IPS-NIHi7 (cell line): ENCODE results near the gene DCLK1.
"Not testable (repeated sequence)": the region's sequence is repeated elsewhere in the genome, so short reads cannot be mapped to it uniquely, and the experiment has no call there.

ENCODE experiments used
- DNase-seq: peaks from one replicate; pipeline ENCODE4 v3.0.0; 2012; ENCODE audit warnings: mixed read lengths; ENCODE audit errors: extremely low spot score

Gene DCLK1

GRCh38 chr13:36130552-36131221 lies 495 bp downstream of the DCLK1 start:
- DNase-seq: peak; percentile 44

- DNase-seq: no peak
Measured at GRCh38 chr13:36130193-36130551, 1.0 kb downstream of the DCLK1 start.

- DNase-seq: no peak
Measured at GRCh38 chr13:36129539-36129938, 1.6 kb downstream of the DCLK1 start.

GRCh38 chr13:36126491-36126890 lies 4.7 kb downstream of the DCLK1 start:
- DNase-seq: no peak

DNA sequence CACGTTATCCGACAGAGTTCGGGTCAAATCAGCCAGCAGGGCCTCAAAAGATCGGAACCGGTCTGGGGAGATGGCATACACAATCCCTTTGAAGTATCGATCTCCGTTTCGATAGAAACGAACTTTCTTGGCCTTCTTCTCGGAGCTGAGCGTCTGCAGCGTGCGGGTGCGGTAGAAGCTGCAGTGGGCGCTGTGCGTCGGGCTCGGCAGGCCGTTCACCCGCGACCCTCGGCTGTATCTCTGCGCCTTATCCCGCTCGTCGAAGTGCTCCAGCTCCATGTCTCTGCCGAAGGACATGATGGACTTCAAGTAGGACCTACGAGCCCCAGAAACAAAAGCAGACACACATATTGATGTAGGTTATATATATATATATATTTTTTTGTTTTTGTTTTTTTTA lies 5.3 kb downstream of the DCLK1 start:
- DNase-seq: no peak

GRCh38 chr13:36124236-36124822 lies 6.9 kb downstream of the DCLK1 start:
- no peak for DNase-seq

- no peak for DNase-seq
Measured at GRCh38 chr13:36115306-36115705, 15.9 kb downstream of the DCLK1 start.

- DNase-seq: no peak
Measured at GRCh38 chr13:36114233-36114632, 16.9 kb downstream of the DCLK1 start.

- DNase-seq: no peak
Measured at GRCh38 chr13:36108954-36109353, 22.2 kb downstream of the DCLK1 start.

GRCh38 chr13:36108342-36108741 lies 22.8 kb downstream of the DCLK1 start:
- no peak for DNase-seq

- no peak for DNase-seq
Measured at GRCh38 chr13:36107521-36107920, 23.7 kb downstream of the DCLK1 start.

DNA sequence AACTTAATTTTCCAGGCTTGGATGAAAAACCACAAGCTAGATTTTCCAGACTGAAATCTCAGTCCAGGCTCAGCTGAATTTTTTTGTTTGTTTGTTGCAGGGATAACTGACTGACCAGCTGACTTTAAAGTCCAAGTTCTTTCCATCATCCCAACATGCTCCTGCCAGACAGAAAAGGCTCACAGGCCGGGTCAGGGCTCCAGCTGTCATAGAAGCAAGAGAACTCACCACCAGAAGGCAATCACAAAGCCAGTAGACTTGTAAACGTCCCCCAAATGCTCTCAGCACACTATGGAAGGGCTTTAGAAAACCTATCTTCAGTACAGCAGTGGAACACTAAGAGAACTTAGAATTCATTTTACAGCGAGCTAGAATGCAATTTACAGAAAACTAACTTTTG lies 25.5 kb downstream of the DCLK1 start:
- no peak for DNase-seq

DNA sequence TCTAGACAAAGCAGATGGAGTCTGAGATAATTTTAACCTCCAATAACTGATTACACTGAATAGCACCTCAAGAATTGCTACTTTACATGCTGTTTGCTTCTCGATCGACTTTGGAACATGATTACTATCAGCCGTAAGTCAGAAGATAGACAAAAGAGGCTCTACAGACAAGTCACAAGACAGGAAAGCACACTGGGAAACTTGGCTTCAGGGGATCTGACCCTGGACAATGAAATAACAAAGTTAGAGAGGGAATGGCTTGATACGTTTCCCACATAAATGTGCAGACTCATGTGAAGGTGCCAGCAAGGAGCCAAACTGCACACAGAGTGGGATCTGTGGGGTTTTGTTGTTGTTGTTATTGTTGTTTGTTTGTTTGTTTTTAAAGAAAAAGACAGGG lies 28.5 kb downstream of the DCLK1 start:
- no peak for DNase-seq

DNA sequence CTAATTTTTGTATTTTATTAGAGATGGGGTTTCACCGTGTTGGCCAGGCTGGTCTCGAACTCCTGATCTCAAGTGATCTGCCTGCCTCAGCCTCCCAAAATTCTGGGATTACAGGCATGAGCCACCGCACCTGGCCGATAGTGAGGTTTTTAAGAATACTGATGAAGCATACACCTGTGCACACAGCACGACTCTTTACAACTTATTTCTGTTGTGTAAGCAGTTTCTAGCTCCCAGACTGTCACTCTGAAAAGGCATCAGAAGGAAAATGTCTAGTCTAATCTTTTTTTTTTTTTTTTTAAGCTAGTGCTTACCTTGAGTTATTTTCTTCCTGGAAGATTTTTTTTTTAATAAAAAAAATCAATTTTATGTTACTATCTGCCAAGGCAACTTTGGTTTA lies 29.3 kb downstream of the DCLK1 start:
- DNase-seq: not testable (repeated sequence)

- DNase-seq: no peak
Measured at GRCh38 chr13:36101157-36101556, 30.0 kb downstream of the DCLK1 start.

- DNase-seq: no peak
Measured at GRCh38 chr13:36098080-36098479, 33.1 kb downstream of the DCLK1 start.

GRCh38 chr13:36096461-36097416 lies 34.4 kb downstream of the DCLK1 start:
- no peak for DNase-seq

- no peak for DNase-seq
Measured at GRCh38 chr13:36094478-36094877, 36.7 kb downstream of the DCLK1 start.

- DNase-seq: no peak
Measured at GRCh38 chr13:36090592-36090991, 40.6 kb downstream of the DCLK1 start.

DNA sequence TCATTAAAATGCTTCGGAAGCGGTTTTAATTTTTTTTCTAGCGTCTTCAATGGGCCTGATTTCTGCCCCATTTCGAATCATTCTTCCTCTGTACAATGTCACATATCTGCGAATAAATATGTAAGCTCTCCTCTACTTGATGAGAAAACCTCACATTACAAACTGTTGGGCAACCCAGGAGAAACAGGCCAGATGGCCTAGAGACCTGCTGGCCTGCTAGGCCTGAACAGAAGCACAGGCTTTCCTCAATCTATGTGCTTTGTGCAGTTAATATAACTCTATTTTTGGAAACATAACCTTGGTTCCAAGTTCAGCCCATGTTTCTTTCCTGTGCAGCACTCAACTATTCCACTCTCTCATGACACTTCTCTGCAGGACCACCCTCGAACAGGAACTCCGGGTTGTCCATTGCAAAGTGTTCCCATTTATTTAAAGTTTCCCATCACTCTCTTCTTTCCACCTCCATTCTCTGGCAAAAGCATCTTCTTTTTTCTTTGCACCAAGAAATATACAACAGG lies 42.0 kb downstream of the DCLK1 start:
- no peak for DNase-seq

DNA sequence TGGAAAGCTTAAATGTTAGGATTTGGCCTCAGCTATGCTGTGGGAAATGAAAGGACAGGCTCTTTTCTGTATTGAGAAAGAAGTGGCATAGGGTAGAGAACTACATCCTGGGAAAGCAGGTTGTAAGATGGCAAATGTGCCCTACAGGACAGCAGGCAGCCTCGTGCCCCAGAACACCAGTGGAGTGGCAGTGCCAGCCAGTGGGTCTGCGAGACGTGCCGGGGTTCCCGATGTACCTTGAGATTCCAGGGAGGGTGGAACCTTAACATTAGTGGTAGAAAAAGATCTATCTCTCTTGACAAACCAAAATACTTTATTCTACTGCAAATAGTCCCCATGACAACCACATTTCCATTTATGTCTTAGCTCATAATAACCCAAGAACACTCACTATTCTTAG lies 42.7 kb downstream of the DCLK1 start:
- no peak for DNase-seq

- no peak for DNase-seq
Measured at GRCh38 chr13:36088001-36088400, 43.2 kb downstream of the DCLK1 start.

DNA sequence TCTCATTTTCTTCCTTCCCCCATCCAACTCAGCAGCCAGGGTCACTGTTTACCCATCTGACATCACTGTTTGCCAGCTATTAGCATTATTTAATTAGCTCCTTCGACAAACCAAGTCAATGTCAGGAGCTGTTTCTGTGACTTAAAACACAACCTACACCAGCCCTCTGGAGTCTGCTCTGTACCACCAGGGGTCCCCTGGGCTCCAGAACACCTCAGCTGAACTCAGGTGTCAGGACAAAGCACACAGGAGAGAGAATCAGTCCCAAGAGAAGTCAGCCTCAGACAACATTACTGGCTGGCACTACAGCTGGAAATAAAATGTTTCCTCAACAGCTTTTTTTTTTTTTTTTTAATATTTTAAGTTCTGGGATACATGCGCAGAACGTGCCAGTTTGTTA lies 45.1 kb downstream of the DCLK1 start:
- peak; percentile 59 for DNase-seq
